ENCODE data around the gene CFAP92.
A peak's percentile ranks its signal among the peaks of the same experiment; 100 is the strongest.

CFAP92 gene

GRCh38 chr3:128878556-128879124 is 115.2 kb downstream of the CFAP92 start:
- TF ChIP-seq, protein P1, sequence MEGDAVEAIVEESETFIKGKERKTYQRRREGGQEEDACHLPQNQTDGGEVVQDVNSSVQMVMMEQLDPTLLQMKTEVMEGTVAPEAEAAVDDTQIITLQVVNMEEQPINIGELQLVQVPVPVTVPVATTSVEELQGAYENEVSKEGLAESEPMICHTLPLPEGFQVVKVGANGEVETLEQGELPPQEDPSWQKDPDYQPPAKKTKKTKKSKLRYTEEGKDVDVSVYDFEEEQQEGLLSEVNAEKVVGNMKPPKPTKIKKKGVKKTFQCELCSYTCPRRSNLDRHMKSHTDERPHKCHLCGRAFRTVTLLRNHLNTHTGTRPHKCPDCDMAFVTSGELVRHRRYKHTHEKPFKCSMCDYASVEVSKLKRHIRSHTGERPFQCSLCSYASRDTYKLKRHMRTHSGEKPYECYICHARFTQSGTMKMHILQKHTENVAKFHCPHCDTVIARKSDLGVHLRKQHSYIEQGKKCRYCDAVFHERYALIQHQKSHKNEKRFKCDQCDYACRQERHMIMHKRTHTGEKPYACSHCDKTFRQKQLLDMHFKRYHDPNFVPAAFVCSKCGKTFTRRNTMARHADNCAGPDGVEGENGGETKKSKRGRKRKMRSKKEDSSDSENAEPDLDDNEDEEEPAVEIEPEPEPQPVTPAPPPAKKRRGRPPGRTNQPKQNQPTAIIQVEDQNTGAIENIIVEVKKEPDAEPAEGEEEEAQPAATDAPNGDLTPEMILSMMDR (IDR thresholded peaks at IDR 0.05; ENCODE audit: poor library complexity, severe bottlenecking), result no peak
- H3K4me1 ChIP-seq (ENCODE audit: insufficient read depth, poor library complexity, severe bottlenecking), result peaks cover 4% of the 10 kb centered on the region
- no peak for DNase-seq (ENCODE audit: low spot score)
- peak overlapping the region; percentile 94 for H3K4me3 ChIP-seq (ENCODE audit: severe bottlenecking)
- H3K9me3 ChIP-seq (ENCODE audit: severe bottlenecking), result no peaks in the 10 kb centered on the region
- H3K27ac ChIP-seq (ENCODE audit: poor library complexity, severe bottlenecking), result peak overlapping the region; percentile 60
- ATAC-seq (ENCODE audit: low read depth), result peak; percentile 63
- H3K36me3 ChIP-seq (ENCODE audit: low read depth), result peaks cover 19% of the 10 kb centered on the region
- no peaks in the 10 kb centered on the region for H3K27me3 ChIP-seq (ENCODE audit: insufficient read depth, poor library complexity, severe bottlenecking)

DNA sequence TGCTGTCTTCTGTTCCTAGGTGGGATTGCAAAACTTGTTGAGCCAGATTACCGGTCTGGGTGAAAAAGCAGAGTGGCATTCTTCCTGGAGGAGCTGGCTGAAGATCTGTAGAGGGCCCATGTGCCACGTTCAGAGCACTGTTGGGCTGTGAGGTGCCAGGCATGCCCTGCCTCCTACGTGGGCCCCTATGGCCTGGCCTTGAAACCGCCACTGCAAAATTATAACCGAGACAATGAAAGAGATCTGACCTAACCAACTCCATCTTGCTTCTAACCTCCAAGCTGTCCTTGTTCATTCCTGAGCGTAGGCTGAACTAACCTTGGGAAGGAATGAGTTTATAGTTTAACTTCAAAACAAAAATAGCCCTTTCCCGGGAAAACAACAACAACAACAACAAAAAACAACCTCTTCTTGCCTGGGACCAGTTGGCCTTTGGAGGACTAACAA is 115.8 kb downstream of the CFAP92 start:
- H3K4me1 ChIP-seq (ENCODE audit: insufficient read depth, poor library complexity, severe bottlenecking), result peaks cover 4% of the 10 kb centered on the region
- peak overlapping the region; percentile 60 for H3K27ac ChIP-seq (ENCODE audit: poor library complexity, severe bottlenecking)
- H3K36me3 ChIP-seq (ENCODE audit: low read depth), result peaks cover 19% of the 10 kb centered on the region
- DNase-seq (ENCODE audit: low spot score), result no peak
- TF ChIP-seq, protein P1 (IDR thresholded peaks at IDR 0.05; ENCODE audit: poor library complexity, severe bottlenecking), result no peak
- no peak for ATAC-seq (ENCODE audit: low read depth)
- no peaks in the 10 kb centered on the region for H3K9me3 ChIP-seq (ENCODE audit: severe bottlenecking)
- H3K4me3 ChIP-seq (ENCODE audit: severe bottlenecking), result peak overlapping the region; percentile 94
- H3K27me3 ChIP-seq (ENCODE audit: insufficient read depth, poor library complexity, severe bottlenecking), result no peaks in the 10 kb centered on the region

GRCh38 chr3:128875556-128876120 is 118.2 kb downstream of the CFAP92 start:
- Histone ChIP-seq H3K4me1 (ENCODE audit: insufficient read depth, poor library complexity, severe bottlenecking) (peaks cover 4% of the 10 kb centered on the region), H3K36me3 (ENCODE audit: low read depth) (0 out of 2 replicates have a peak, but pooled peaks cover under 1% of the 10 kb centered on the region), H3K9me3 (ENCODE audit: severe bottlenecking) (no peaks in the 10 kb centered on the region), H3K27ac (ENCODE audit: poor library complexity, severe bottlenecking) (no peak overlapping the region), H3K4me3 (ENCODE audit: severe bottlenecking) (no peak overlapping the region), H3K27me3 (ENCODE audit: insufficient read depth, poor library complexity, severe bottlenecking) (no peaks in the 10 kb centered on the region)
- no peak for DNase-seq (ENCODE audit: low spot score)
- no peak for ATAC-seq (ENCODE audit: low read depth)
- TF ChIP-seq, protein P1 (IDR thresholded peaks at IDR 0.05; ENCODE audit: poor library complexity, severe bottlenecking), result peak; percentile 24

GRCh38 chr3:128874481-128875180 is 119.2 kb downstream of the CFAP92 start:
- no peak overlapping the region for H3K4me3 ChIP-seq (ENCODE audit: severe bottlenecking)
- no peaks in the 10 kb centered on the region for H3K27me3 ChIP-seq (ENCODE audit: insufficient read depth, poor library complexity, severe bottlenecking)
- DNase-seq (ENCODE audit: low spot score) (no peak), ATAC-seq (ENCODE audit: low read depth) (no peak)
- H3K9me3 ChIP-seq (ENCODE audit: severe bottlenecking), result no peaks in the 10 kb centered on the region
- TF ChIP-seq, protein P1 (IDR thresholded peaks at IDR 0.05; ENCODE audit: poor library complexity, severe bottlenecking), result no peak
- no peaks in the 10 kb centered on the region for H3K36me3 ChIP-seq (ENCODE audit: low read depth)
- peaks cover 4% of the 10 kb centered on the region for H3K4me1 ChIP-seq (ENCODE audit: insufficient read depth, poor library complexity, severe bottlenecking)
- no peak overlapping the region for H3K27ac ChIP-seq (ENCODE audit: poor library complexity, severe bottlenecking)

All from RWPE2 (cell line).